CD4-positive, alpha-beta T cell (primary cell): ENCODE measurements around the gene KCNQ2. TPM values are rescaled to one million over a fixed set of nuclear protein-coding genes. Genes with fewer than 3 reads are reported as not detected.

ENCODE experiments used
- ATAC-seq: fragments of 200-7000 bp; cut with Tn5 transposase; one replicate; pipeline ENCODE4 v1.10.0; 2022; ENCODE audit warnings: mild to moderate bottlenecking; ENCODE audit not compliant: poor library complexity
- CTCF ChIA-PET: fragments of 350-600 bp; sonication (Branson Sonifier 250); formaldehyde crosslinking; loops from one replicate; lab custom pipeline; 2021; ENCODE audit warnings: antibody characterized with exemption, inconsistent platforms; lab: Charles Lee
- POLR2A ChIA-PET: fragments of 350-600 bp; sonication (Branson Sonifier 250); formaldehyde crosslinking; loops from one replicate; lab custom pipeline; 2021; ENCODE audit warnings: antibody characterized with exemption, inconsistent platforms; lab: Charles Lee
- DNase-seq, 14 experiments: peaks; one replicate each; pipeline ENCODE4 v3.0.0-alpha.2; 2013 to 2020; ENCODE audit warnings: mixed read lengths in 2 of 14
- H3K27ac ChIP-seq, 2 donors: one replicate each; pipeline versions ENCODE4 v1.5.1 to v1.7.0; 2013; ENCODE audit warnings: low read length in 2 of 2, low read depth in 1 of 2, mild to moderate bottlenecking in 1 of 2
- H3K27me3 ChIP-seq, 2 experiments: 1 replicate in 1 of 2; 2 replicates in 1 of 2; pipeline versions ENCODE4 v1.6.1 to v1.7.0; 2013; ENCODE audit warnings: low read length in 2 of 2, control low read depth in 1 of 2, mild to moderate bottlenecking in 1 of 2, moderate library complexity in 1 of 2; ENCODE audit not compliant: insufficient read depth in 2 of 2, control insufficient read depth in 1 of 2
- H3K36me3 ChIP-seq: one replicate; pipeline ENCODE4 v1.6.1; 2013; ENCODE audit warnings: low read length, control low read depth; ENCODE audit not compliant: insufficient read depth
- H3K4me1 ChIP-seq: one replicate; pipeline ENCODE4 v1.6.1; 2013; ENCODE audit warnings: low read length, control low read depth; ENCODE audit not compliant: insufficient read depth
- H3K4me3 ChIP-seq: one replicate; pipeline ENCODE4 v1.5.1; 2013; ENCODE audit warnings: mild to moderate bottlenecking, low read length, moderate library complexity
- H3K9me3 ChIP-seq, 2 experiments: 1 replicate in 1 of 2; 2 replicates in 1 of 2; pipeline versions ENCODE4 v1.6.1 to v1.7.0; 2013; ENCODE audit warnings: low read length in 2 of 2, mild to moderate bottlenecking in 2 of 2, control low read depth in 1 of 2, moderate library complexity in 1 of 2; ENCODE audit not compliant: control insufficient read depth in 1 of 2, insufficient read depth in 1 of 2
- H3K27ac Mint-ChIP-seq: one replicate; pipeline ENCODE4 v1.8.0; 2020; ENCODE audit warnings: mixed read lengths
- H3K27me3 Mint-ChIP-seq: one replicate; pipeline ENCODE4 v1.8.0; 2021; ENCODE audit warnings: mixed read lengths
- H3K36me3 Mint-ChIP-seq: one replicate; pipeline ENCODE4 v1.8.0; 2021; ENCODE audit warnings: low read depth, mixed read lengths
- H3K4me1 Mint-ChIP-seq: one replicate; pipeline ENCODE4 v1.8.0; 2021; ENCODE audit warnings: low read depth, mixed read lengths
- H3K4me3 Mint-ChIP-seq: one replicate; pipeline ENCODE4 v1.8.0; 2020; ENCODE audit warnings: mild to moderate bottlenecking, mixed read lengths
- H3K9me3 Mint-ChIP-seq: one replicate; pipeline ENCODE4 v1.8.0; 2020; ENCODE audit warnings: mixed read lengths
- CTCF ChIP-seq: fragments of 200-600 bp; IDR thresholded peaks from one replicate; pipeline ENCODE4 v1.8.0; 2022; ENCODE audit warnings: antibody characterized with exemption, mild to moderate bottlenecking
- intact Hi-C, 2 experiments: fragments of 100-400 bp; cut with DNase I in 1 of 2; cut with micrococcal nuclease in 1 of 2; formaldehyde crosslinking; loops; one replicate each; pipeline versions ENCODE4 v1.15.1 to v1.9.0; 2023 to 2025; cut with DNase I, micrococcal nuclease
- total RNA-seq, 174 experiments: library from RNA in 2 of 174; stranded (reverse) in 2 of 174; gene quantifications; one replicate each; pipeline ENCODE4 v1.2.3 and lab custom pipeline; 2021 to 2026

Gene KCNQ2
- total RNA-seq, 2 experiments from 2014 or later, result not detected

- CTCF ChIA-PET, result no interaction called here
- no peak overlapping the region for H3K4me3 Mint-ChIP-seq
- H3K27me3 Mint-ChIP-seq, result peaks cover 37% of the 10 kb centered on the region
- intact Hi-C loops, result no loop called here
- DNase-seq, result no peak
- H3K4me1 ChIP-seq, result no peaks in the 10 kb centered on the region
- no peak overlapping the region for H3K27ac Mint-ChIP-seq
- no peaks in the 10 kb centered on the region for H3K4me1 Mint-ChIP-seq
- POLR2A ChIA-PET, result no interaction called here
- no peak overlapping the region for H3K27ac ChIP-seq
- peaks cover 0 to 21% of the 10 kb centered on the region in 2 experiments for H3K9me3 ChIP-seq
- no peaks in the 10 kb centered on the region for H3K36me3 Mint-ChIP-seq
- no peaks in the 10 kb centered on the region for H3K36me3 ChIP-seq
- H3K4me3 ChIP-seq, result no peak overlapping the region
- no peaks in the 10 kb centered on the region for H3K9me3 Mint-ChIP-seq
- ATAC-seq, result no peak
- peaks cover 22 to 35% of the 10 kb centered on the region in 2 experiments for H3K27me3 ChIP-seq
- no peak for TF ChIP-seq CTCF
Observed at GRCh38 chr20:63487781-63488241, 15.4 kb upstream of the KCNQ2 start.

GRCh38 chr20:63487116-63487764 is 14.8 kb upstream of the KCNQ2 start:
- H3K36me3 Mint-ChIP-seq, result no peaks in the 10 kb centered on the region
- Histone ChIP-seq H3K36me3 (no peaks in the 10 kb centered on the region), H3K9me3 (peaks cover 0 to 25% of the 10 kb centered on the region in 2 experiments), H3K4me3 (no peak overlapping the region), H3K4me1 (no peaks in the 10 kb centered on the region), H3K27me3 (peaks cover 22 to 38% of the 10 kb centered on the region in 2 experiments), H3K27ac (no peak overlapping the region)
- no peak overlapping the region for H3K27ac Mint-ChIP-seq
- ChIA-PET CTCF (no interaction called here), POLR2A (no interaction called here)
- no peak for ATAC-seq
- H3K4me1 Mint-ChIP-seq, result no peaks in the 10 kb centered on the region
- DNase-seq, result no peak
- no peak overlapping the region for H3K4me3 Mint-ChIP-seq
- H3K27me3 Mint-ChIP-seq, result peaks cover 40% of the 10 kb centered on the region
- H3K9me3 Mint-ChIP-seq, result no peaks in the 10 kb centered on the region
- intact Hi-C loops, result no loop called here
- no peak for TF ChIP-seq CTCF

GRCh38 chr20:63486300-63486855 is 13.9 kb upstream of the KCNQ2 start:
- Histone ChIP-seq H3K9me3 (peaks cover 0 to 29% of the 10 kb centered on the region in 2 experiments), H3K4me3 (no peak overlapping the region), H3K27ac (no peak overlapping the region), H3K27me3 (peaks cover 20 to 38% of the 10 kb centered on the region in 2 experiments), H3K36me3 (no peaks in the 10 kb centered on the region), H3K4me1 (no peaks in the 10 kb centered on the region)
- intact Hi-C loops, result no loop called here
- TF ChIP-seq CTCF, result no peak
- CTCF ChIA-PET, result no interaction called here
- Mint-ChIP-seq H3K4me3 (no peak overlapping the region), H3K4me1 (no peaks in the 10 kb centered on the region), H3K27me3 (peaks cover 37% of the 10 kb centered on the region), H3K9me3 (no peaks in the 10 kb centered on the region), H3K36me3 (no peaks in the 10 kb centered on the region), H3K27ac (no peak overlapping the region)
- POLR2A ChIA-PET, result no interaction called here
- no peak for DNase-seq
- no peak for ATAC-seq
